Measurements from ENCODE around the gene HPS6.
"Not testable (repeated sequence)": the region's sequence is repeated elsewhere in the genome, so short reads cannot be mapped to it uniquely, and the experiment has no call there.

Gene HPS6

DNA sequence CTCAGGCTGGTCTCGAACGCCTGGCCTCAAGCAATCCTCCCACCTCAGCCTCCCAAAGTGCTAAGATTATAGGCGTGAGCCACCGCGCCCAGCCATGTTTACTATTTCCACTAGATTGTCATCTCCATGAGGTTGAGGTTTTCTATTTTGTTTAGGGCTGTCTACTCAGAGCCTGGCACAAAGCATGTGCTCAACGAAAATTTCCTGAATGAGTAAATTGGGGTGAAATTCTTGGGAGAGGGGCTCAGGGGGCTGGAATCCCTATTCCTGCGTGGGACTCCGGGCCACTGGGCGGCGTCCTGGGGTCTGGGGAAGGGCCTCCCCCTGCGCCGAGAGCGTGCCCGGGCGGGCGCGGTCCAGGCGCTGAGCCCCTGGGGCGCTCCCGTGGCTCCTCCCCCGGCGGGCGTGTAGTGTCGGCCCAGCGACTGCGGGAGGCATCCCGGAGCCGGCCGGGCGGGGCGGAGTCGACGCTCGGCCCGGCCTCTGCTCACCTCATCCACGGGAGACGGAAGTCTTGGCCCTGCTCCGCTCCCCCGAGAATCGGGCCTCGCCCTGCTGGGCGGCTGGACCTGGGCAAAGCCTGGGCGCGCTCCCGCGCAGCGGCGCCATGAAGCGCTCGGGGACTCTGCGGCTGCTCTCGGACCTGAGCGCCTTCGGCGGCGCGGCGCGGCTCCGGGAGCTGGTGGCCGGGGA, at the start of gene HPS6:
Gene HPS6 (plus strand): TSS at position 482 of the 693 bp plus-strand sequence. CDS start 126 bp downstream, at position 608.
- in situ Hi-C loops (cut with MboI; ENCODE audit: low sequenced_read_pairs): no loop called here

DNA sequence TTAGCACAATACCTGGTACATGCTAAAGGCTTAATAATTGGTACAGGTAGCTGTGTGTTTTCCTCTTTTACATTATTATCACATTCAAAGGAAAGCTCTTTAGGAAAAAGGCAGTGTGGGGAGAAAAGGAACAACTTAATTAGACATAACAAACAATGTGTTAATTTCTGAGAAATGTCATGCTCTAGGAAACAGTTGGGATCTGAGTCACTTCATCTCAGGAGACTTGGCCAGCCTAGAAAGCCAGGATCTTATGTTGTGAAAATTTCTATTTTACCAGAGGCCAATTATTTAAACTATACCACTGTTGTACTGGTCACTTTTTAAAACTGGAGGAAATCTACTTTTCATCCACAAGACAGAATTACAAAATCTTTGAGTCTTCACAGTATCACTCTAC, 48.7 kb upstream of the HPS6 start:
- in situ Hi-C loops (cut with MboI; ENCODE audit: low sequenced_read_pairs): loop anchor here (10.0 kb wide), 1 partner anchor 172 kb away; the partner anchor contains the start of gene KCNIP2

DNA sequence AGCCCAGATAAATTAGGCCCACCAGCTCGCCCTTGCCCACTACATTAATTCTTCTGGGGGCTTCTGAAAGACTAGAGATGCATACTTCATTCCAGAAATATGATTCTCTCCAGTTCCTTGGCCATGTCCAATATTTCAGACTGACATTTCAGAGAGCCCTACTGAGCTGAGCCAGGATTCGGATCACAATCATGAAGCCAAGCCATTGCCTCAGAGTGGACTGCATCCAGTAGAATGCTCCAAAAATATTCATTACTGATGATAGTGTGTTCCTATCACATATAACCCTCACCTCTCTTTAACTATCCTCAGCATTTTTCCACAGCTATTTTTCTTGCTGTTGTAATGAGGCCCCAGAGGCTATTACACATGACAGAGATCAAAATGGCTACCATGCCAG, 47.9 kb upstream of the HPS6 start:
- in situ Hi-C loops (cut with MboI; ENCODE audit: low sequenced_read_pairs): loop anchor here (10.0 kb wide), 1 partner anchor 172 kb away; the partner anchor contains the start of gene KCNIP2

DNA sequence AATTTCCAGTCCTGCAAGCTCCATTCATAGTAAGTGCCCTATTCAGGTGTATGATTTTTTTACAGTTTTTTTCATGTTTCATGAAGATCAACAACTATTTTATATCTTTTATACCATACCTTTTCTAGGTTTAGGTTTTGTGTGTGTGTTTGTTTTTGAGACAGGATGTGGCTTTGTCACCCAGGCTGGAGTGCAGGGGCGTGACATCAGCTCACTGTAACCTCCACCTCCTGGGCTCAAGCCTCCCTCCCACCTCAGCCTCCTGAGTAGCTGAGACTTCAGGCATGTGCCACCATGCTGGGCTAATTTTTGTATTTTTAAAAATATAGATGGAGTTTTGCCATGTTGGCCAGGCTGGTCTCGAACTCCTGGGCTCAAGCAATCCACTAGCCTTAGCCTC, 44.2 kb upstream of the HPS6 start:
- in situ Hi-C loops (cut with MboI; ENCODE audit: low sequenced_read_pairs): no loop called here

DNA sequence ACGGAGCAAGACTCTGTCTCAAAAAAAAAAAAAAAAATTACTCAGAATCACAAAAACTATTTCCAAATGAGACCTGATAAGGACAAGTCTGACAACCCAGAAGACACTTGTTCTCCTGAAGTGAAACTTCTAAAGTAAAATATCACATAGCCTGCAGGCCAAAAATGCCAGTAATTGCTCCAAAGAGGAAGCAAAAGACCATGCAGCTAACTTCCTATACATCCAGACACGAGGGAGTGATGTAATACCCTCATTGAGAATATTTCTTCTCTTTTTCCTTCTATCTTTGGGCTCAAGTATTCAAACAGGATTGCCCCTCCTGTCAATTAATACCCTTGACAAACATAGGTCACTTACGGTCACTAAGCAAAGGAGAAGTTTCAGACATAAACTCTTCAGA, 40.4 kb upstream of the HPS6 start:
- in situ Hi-C loops (cut with MboI; ENCODE audit: low sequenced_read_pairs): no loop called here

DNA sequence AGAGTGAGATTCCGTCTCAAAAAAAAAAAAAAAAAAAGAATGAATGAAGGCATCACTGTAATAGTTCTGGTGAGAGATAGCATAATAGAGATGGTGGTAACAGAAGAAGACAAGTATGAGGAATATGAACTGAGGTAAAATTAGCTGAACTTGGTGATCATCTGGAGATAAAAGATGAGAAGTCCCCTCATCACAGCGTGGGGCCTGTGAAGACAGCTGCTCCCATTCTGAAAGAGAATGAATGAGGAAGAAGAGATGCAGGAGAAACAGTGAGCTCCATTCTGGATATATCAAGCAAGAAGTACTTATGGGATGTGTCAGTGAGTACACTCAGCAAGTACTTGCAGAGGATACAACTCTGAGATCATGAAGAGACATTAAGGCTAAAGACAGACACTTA, 37.9 kb upstream of the HPS6 start:
- in situ Hi-C loops (cut with MboI; ENCODE audit: low sequenced_read_pairs): no loop called here

DNA sequence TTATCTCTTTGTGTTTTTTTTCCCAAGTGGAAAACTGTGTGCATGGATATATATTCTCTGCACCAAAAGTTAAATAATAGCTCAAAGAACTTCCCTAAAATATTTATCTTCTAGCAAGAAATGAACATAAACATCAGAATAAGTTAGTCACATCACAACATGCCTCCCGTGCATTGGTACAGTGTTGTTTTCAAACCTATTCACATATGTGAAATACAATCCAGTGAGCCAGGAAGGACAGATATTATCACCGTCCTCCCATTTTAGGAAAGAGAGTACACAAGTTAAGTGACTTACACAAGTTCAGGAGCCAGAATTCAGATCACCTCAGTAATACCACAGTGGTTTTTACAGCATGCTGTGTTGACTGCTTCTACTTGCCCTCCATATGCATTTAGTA, 31.4 kb upstream of the HPS6 start:
- in situ Hi-C loops (cut with MboI; ENCODE audit: low sequenced_read_pairs): no loop called here

DNA sequence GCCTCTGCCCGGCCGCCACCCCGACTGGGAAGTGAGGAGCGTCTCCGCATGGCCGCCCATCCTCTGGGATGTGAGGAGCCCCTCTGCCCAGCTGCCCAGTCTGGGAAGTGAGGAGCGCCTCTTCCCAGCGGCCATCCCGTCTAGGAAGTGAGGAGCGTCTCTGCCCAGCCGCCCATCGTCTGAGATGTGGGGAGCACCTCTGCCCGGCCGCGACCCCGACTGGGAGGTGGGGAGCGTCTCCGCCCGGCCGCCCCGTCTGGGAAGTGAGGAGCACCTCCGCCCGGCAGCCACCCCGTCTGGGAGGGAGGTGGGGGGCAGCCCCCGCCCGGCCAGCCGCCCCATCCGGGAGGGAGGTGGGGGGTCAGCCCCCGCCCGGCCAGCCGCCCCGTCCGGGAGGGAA, 29.3 kb upstream of the HPS6 start:
- in situ Hi-C loops (cut with MboI; ENCODE audit: low sequenced_read_pairs): not testable (repeated sequence)

DNA sequence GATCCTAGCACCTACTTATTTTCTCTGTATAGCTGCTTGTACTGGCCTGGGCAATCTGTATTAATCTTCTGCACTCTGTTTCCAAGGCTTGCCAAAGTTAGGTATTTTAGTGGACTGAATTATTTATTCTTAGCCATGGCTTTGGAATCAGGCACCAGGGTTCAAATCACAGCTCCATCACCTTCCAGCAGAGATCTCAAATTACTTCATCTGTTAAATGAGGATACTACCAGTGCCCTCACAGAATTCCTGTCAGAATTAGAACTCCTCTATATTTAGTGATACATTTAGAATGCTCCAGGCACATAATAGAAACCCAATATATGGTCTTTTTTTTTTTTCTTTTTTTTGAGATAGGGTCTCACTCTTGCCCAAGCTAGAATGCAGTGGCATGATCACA, 26.7 kb upstream of the HPS6 start:
- in situ Hi-C loops (cut with MboI; ENCODE audit: low sequenced_read_pairs): no loop called here

DNA sequence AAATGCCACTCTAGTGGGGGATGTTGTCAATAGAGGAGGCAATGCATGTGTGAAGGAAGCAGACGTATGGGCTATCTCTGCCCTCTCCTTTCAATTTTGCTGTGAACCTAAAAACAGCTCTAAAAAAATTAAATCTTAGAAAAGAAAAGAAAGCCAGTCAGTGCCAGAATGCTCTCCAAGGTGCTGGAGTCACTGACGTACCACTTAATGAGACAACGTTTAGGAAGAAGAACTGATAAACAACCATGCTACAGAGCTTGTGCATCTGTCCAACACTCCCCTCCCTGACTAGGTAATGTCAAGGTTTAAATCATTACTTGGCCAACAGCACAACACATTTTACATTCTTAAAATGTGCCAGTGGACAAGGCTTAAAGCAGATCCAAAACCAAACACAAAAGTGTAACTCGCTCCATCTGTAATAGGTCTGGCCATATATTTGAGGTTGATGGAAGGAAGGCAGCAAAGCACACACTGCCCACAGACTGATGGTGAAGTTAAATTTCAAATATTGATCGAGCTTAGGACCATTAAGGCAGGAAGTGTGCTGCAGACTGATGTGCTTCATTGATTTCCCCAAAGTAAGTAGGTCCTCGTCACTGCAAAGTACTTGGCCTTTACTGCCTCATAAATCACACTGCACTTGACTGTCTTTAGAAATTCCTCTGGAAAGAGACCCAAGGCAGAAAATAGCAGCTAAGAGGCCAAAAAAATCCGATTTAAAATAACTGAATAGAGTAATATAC, 24.7 kb upstream of the HPS6 start:
- in situ Hi-C loops (cut with MboI; ENCODE audit: low sequenced_read_pairs): no loop called here

DNA sequence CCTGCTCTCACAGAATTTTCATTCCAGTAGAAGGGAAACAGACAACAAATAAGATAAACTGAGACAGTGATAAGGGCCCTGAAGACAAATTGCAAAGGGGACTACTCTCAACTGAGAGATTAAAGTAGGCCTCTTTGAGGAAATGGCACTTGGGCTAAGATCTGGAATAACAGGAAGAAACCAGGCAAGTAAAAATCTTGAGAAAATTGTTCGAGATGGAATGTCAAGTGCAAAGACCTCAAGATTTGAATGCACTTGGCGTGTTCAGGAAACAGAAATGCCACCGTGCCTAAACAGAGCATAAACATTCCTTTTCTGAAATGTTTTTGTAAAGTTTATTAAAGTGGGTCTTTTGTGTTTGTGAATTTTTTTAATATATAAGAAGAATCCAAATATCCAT, 19.9 kb upstream of the HPS6 start:
- in situ Hi-C loops (cut with MboI; ENCODE audit: low sequenced_read_pairs): no loop called here

DNA sequence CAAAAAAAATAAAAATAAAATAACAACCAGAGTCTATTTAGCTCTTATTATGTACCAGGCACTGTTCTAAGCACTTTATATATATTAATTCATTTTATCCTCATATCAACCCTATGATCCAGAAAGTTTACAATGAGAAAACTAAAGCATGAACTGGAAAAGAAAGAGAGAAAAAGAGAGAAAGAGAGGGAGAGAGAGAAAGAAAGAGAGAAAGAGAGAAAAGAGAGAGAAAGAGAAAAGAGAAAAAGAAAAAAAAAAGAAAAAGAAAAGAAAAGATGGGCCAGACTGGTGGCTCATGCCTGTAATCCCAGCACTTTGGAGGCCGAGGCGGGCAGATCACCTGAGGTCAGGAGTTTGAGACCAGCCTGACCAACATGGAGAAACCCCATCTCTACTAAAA, 19.1 kb upstream of the HPS6 start:
- in situ Hi-C loops (cut with MboI; ENCODE audit: low sequenced_read_pairs): no loop called here

DNA sequence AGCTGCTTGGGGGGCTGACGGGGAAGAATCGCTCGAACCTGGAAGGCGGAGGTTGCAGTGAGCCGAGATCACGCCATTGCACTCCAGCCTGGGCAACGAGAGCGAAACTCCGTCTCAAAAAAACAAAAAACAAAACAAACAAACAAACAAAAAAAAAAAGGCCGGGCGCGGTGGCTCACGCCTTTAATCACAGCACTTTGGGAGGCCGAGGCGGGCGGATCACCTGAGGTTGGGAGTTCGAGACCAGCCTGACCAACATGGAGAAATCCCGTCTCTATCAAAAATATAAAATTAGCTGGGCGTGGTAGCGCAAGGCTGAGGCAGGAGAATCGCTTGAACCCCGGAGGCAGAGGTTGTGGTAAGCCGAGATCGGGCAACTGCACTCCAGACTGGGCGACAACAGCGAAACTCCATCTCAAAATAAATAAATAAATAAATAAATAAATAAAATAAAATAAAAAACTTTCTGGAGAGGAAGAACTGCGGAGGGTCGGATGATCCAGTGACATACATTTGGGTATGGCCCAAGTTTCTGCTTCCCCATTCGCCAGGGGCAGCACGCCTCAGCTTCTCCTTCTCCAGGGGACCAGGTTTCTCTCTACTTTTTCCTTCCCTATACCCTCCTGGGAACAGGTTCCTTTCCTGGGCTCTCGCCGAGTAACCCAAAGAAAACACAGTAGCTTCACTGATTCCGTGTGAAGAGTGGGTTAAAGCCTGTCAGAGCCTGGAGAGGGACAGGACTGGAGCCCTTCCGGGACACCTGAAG, 10.1 kb upstream of the HPS6 start:
- in situ Hi-C loops (cut with MboI; ENCODE audit: low sequenced_read_pairs): not testable (repeated sequence)

DNA sequence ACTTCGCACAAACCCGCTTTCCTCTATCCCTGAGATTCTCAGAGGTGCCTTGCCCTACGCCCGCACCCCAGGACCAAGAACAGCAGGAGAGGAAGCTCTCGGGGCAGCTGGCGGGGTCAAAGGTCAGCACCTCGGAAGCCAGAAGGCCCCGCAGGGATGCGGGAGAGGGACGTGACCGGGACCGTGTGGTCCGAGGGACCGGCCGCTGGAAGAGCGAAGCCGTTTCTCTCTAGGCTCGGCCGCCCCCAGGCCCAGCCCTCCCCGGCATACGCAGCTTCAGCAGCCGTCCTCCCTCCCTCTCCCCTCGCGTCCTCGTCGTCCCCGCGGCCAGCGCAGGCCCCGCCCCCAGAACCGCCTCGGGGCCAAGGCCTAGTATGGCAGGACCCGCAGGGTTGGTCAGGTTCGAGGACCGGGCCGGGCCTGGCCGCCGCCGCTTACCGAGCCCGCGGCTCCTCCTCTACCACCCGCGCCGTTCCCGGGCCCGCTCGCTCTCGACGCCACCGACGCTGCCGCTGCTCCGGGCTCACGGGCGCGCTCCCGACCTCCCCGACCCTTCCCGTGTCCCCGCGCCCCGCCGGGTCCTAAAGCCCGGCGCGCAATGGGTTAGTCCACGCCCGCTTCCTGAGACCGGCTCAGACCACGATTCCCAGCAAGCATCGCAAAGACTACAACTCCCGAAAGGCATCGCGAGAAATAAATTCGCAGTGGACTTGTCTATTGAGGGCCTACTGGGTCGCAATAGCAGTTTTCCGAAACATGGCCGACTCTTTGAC, 9.3 kb upstream of the HPS6 start, which contains the start of gene ARMH3:
Gene ARMH3 (minus strand): TSS at position 527 of the 773 bp plus-strand sequence. CDS start 16,059 bp downstream, outside the sequence.
- in situ Hi-C loops (cut with MboI; ENCODE audit: low sequenced_read_pairs): no loop called here

DNA sequence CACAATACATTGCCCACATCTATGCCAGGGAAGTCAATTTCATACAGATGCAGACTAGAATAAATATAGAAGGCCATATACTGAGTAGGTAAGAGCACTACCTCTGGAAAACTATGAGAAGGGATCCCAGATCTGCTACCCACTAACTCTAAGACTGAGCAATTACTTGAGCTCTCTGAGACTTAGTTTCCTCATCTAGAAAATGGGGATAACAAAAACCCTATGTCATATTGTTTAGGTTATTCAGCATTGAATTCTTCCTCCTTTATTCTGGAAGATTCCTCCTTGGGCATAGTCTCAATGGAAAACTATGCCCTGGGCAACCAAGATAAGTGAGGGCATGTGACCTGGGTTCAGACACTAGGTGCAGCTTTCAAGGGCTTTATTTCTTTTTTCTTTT, 5.2 kb upstream of the HPS6 start:
- in situ Hi-C loops (cut with MboI; ENCODE audit: low sequenced_read_pairs): no loop called here

DNA sequence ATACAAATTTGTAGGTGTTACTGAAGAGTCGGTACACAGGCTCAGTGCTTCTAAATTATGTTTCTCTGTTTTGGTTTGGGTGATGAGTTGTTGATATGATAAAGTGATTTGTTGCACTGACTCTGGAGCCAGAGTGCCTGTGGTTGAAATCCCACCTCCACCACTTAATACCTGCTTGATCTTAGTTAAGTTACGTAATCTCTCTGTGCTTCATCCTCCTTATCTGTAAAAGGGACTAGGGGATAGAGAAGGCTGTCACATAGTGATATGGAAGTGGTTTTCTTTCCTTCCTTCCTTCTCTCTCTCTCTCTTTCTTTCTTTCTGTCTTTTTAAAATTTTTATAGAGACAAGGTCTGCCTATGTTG, 664 bp upstream of the HPS6 start:
- in situ Hi-C loops (cut with MboI; ENCODE audit: low sequenced_read_pairs): no loop called here

DNA sequence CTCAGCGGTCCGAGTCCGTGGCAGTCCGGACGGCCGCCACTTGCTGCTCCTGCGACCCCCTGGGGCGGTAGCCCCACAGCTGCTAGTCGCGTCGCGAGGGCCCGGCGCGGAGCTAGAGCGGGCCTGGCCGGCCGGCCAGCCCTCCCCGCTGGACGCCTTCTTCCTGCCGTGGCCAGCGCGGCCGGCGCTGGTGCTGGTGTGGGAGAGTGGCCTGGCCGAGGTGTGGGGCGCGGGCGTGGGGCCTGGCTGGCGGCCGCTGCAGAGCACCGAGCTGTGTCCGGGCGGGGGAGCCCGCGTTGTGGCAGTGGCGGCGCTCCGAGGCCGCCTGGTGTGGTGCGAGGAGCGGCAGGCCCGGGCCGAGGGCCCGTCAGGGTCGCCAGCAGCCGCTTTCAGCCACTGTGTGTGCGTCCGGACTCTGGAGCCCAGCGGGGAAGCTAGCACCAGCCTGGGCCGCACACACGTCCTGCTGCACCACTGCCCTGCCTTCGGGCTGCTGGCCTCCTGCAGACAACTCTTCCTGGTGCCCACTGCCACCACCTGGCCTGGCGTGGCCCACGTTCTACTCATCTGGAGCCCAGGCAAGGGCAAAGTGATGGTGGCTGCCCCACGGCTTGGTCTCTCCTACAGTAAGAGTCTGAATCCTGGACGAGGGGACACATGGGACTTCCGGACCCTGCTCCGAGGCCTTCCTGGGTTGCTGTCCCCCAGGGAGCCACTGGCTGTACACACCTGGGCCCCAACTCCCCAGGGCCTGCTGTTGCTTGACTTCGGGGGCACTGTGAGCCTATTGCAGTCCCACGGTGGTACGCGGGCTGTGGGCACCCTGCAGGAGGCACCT, 631 bp downstream of the HPS6 start:
- in situ Hi-C loops (cut with MboI; ENCODE audit: low sequenced_read_pairs): no loop called here

DNA sequence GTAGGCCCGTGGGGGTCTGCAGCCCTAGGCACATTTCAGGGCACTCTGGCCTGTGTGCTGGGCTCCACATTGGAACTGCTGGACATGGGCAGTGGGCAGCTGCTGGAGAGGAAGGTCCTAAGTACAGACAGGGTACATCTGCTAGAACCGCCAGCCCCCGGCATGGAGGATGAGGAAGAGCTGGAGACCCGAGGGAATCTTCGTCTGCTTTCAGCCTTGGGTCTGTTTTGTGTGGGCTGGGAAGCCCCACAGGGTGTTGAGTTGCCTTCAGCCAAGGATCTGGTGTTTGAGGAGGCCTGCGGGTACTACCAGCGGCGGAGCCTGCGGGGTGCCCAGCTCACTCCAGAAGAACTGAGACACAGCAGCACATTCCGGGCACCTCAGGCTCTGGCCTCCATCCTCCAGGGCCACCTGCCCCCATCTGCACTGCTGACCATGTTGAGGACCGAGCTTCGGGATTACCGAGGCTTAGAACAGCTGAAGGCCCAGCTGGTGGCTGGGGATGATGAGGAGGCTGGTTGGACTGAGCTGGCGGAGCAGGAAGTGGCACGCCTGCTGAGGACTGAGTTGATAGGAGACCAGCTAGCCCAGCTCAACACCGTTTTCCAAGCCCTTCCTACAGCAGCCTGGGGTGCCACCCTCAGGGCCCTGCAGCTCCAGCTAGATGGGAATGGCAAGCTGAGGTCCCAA, 1.4 kb downstream of the HPS6 start:
- in situ Hi-C loops (cut with MboI; ENCODE audit: low sequenced_read_pairs): no loop called here

All from HL-60/S4 treated with retinoic acid at 250 ng/mL for 4 days and 3 days (cell line).